Mammary epithelial cell (primary cell): ENCODE data around the gene SLC25A17.

Experiments
- CTCF ChIP-seq, 2 donors: IDR thresholded peaks in 1 of 2; conservative IDR thresholded peaks in 1 of 2; 2 replicates each; pipeline ENCODE4 v1.5.1; 2011 to 2012; ENCODE audit warnings: inconsistent platforms in 2 of 2, low read length in 2 of 2, mild to moderate bottlenecking in 2 of 2, control low read depth in 1 of 2, low read depth in 1 of 2; ENCODE audit not compliant: insufficient read depth in 1 of 2; ENCODE audit errors: extremely low read depth in 1 of 2
- EZH2 ChIP-seq: IDR thresholded peaks from 2 replicates; pipeline ENCODE4 v1.6.1; 2012; ENCODE audit warnings: low read length, inconsistent platforms, borderline replicate concordance

GRCh38 chr22:40855071-40855978 lies 36.2 kb upstream of the SLC25A17 start:
- no peak for TF ChIP-seq CTCF (conservative IDR thresholded peaks at IDR 0.05 in 1 of 2, IDR thresholded peaks at IDR 0.05 in 1 of 2; ENCODE audit: extremely low read depth in 1 of 2, insufficient read depth in 1 of 2, low read depth in 1 of 2, low read length in 2 of 2)
- no peak for TF ChIP-seq EZH2
